Skin of body (tissue), 2 donors: Measurements from ENCODE around the gene UMODL1. TPM values are rescaled to one million over a fixed set of nuclear protein-coding genes. Genes with fewer than 3 reads are reported as not detected.

Experiments used
- DNase-seq: peaks from one replicate; lab custom pipeline; 2025; lab: John Stamatoyannopoulos, UW
- total RNA-seq: library from RNA; depleted of rRNA; stranded (reverse); fragments of >200 nt; gene quantifications from one replicate; pipeline ENCODE4 v1.2.3, GENCODE V29; 2014

Gene UMODL1
- total RNA-seq, 1 donor from 2014 or later = under 0.01 TPM

DNA sequence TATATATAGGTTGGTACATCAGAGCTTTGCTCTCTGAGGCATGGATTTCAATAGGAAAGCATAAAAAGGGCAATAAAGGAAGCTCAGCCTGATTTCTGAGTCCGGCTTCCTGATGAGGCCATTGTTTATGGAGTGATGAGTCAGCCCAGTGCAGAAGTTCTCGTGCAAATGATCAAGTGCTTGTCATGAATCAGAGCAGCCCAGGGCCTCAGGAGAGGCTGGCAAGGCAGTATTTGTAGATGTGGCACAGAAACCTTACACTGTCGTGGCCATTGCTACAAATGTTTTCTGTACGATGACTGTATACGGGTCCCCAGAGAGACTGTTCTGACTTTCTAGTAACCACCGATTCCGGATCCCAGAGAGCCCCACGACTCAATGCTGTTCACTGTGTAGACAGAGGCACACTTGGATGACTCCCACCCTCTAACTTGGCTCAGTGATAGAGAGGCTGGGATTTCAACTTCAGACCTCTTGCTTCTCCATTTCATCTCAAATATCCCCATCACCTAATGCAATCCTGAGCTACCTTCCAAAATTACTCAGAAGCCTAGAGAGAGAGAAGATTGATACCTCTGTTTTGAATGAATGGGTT is 26.8 kb downstream of the UMODL1 start:
- DNase-seq = peak; percentile 73

DNA sequence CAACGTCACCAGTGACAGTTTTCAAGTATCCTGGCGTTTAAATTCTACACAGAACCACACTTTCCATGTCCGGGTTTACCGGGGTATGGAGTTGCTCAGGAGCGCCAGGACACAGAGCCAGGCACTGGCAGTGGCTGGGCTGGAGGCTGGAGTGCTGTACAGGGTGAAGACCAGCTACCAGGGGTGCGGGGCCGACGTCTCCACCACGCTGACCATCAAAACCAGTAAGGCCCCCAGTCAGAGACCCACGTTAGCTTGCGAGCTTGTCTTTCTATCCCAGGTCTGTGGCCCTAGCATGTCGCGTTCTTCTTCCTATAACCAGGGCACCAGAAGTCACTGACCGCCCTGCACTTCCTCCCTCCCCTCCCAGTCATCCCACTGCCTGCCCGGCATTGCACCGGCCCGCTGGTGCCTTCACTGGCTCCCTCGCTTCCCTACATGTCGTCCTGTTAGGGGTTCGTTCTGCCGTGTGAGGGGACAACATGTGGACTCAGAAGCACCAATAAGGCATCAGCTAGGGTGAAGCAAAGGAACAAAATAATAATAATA is 27.9 kb downstream of the UMODL1 start:
- no peak for DNase-seq

- no peak for DNase-seq
Measured at GRCh38 chr21:42101246-42101645, 30.1 kb downstream of the UMODL1 start.

GRCh38 chr21:42102076-42102475 is 31.0 kb downstream of the UMODL1 start:
- DNase-seq = no peak

GRCh38 chr21:42102526-42102925 is 31.4 kb downstream of the UMODL1 start:
- DNase-seq = no peak

- no peak for DNase-seq
Measured at GRCh38 chr21:42102991-42103390, 31.9 kb downstream of the UMODL1 start.

GRCh38 chr21:42103843-42104242 is 32.7 kb downstream of the UMODL1 start:
- no peak for DNase-seq

- DNase-seq = no peak
Measured at GRCh38 chr21:42105476-42106315, 34.6 kb downstream of the UMODL1 start.

GRCh38 chr21:42106425-42106824 is 35.3 kb downstream of the UMODL1 start:
- DNase-seq = no peak

DNA sequence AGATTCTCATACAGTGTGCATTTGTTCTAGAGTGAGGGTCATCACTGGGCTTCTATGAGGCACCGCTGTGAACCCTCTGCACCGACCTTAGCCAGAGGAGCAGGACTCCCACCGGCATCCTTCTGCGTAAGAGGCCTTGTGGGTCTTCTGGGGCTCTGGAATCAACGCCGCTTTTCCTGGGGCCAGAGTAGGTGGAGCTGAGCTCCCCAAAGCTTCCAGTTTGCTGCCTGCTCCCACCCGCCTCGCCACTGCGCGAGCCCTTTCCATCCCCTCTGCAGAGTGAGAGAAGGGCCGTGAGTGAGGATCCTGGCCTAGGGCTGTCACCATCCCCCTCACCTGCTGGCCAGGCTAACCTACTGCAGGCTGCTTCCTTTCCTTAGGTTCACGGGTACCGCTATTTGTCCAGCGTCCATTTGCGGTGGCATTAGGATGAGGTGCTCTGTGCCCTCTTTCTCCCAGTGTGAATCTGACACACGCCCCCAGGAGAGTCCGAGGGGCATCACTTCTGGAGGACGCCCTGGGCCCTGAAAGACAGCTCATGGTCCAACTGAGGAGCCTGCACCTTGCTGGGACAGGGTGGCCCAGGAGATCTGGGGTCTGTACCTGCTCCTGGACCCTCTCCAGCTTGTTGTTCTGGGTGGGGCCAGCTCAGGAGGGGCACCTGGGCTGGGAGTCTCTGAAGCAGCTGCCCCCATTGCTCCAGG is 36.2 kb downstream of the UMODL1 start:
- DNase-seq = no peak

GRCh38 chr21:42107881-42108553 is 36.9 kb downstream of the UMODL1 start:
- no peak for DNase-seq

GRCh38 chr21:42108554-42109340 is 37.6 kb downstream of the UMODL1 start:
- no peak for DNase-seq

DNA sequence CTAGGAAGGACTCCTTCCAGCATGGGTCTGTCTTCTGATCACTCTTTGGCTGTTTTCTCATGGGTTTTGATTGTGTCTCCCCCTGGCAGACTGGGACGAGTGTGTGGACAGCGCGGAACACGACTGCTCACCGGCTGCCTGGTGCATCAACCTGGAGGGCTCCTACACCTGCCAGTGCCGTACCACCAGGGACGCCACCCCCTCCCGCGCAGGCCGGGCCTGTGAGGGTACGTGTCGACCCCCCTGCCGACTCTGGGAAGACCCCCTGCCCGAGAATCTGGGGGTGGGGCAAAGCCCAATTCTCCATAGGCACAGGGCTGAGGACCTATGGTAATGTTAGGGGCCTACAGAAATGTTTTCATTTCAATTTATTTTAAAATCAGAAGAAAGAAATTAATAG is 38.4 kb downstream of the UMODL1 start:
- DNase-seq = no peak

DNA sequence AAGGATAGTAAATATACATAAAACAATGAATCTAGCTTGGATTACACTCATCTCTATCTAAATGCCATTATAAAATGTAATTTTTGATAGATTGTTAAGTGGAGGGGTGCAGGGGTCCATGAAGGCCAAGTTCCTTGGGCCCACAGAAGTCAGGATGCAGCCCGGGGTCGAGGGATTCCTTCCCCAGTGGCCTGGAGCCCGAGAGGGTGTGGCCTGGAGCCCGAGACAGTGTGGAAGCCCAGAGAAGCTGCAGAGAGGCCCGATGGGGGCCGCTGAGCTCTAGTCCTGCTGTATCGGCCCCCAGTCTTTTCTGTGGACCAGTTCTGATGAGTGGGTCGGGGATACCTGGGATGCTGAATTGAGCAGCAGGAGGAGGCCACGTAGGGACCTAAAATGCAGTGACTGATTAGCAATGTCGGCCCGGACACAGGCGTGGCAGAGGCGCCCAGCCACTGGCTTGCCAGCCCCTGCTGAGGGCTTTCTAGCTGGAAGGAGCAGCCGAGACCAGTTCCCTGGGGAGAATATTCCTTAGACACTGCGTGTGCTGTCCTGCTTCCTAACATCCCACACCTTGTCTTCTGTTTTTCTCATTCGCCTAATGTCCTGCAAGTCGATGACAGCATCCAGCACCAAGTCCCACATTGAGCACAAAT is 38.9 kb downstream of the UMODL1 start:
- DNase-seq = no peak

GRCh38 chr21:42110691-42111469 is 39.8 kb downstream of the UMODL1 start:
- DNase-seq = no peak

- DNase-seq = no peak
Measured at GRCh38 chr21:42111470-42111743, 40.3 kb downstream of the UMODL1 start.

DNA sequence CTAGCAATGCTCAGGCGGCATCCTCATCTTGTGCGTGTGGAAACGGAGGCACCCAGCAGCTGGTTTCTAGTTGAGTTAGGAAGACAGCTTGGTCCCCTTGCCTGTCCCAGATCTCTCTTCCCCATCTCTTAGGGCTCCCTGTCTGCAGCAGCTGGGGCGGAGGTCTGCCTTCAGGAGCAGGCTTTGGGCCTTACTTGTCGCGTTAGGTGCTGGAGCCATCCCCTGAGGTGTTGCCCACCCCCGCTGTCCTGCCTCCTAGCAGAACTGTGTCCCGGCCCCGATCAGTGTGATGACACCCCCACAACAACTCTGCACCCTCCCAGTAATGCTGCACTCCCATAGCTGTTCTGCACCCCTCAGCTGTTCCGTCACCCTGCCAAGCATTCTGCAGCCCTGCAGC is 40.7 kb downstream of the UMODL1 start:
- DNase-seq = no peak

DNA sequence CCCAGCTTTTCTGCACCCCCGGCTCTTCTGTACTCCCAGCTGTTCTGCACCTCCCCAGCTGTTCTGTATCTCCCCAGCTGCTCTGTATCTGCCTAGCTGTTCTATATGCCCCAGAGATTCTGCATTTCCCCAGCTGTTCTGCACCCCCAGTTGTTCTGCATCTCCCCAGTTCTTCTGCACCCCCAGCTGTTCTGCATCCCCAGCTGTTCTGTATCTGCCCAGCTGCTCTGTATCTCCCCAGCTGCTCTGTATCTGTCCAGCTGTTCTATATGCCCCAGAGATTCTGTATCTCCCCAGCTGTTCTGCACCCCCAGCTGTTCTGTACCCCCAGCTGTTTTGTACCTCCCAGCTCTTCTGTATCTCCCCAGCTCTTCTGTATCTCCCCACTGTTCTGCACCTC is 41.1 kb downstream of the UMODL1 start:
- DNase-seq = no peak

GRCh38 chr21:42112857-42113256 is 41.7 kb downstream of the UMODL1 start:
- DNase-seq = peak; percentile 11

- no peak for DNase-seq
Measured at GRCh38 chr21:42113926-42114409, 42.9 kb downstream of the UMODL1 start.
